GM23338 (cell line): ENCODE measurements around the gene TUBB2A. TPM values are rescaled to one million over a fixed set of nuclear protein-coding genes. Genes with fewer than 3 reads are reported as not detected.

Source experiments
- ATAC-seq: fragments of 200-7000 bp; cut with Tn5 transposase; 3 replicates; pipeline ENCODE4 v1.9.1; 2020
- DNase-seq: peaks from one replicate; pipeline ENCODE4 v3.0.0-alpha.2; 2015; ENCODE audit warnings: low spot score
- H2AFZ ChIP-seq: fragments of 200-600 bp; sonication (generic); 2 replicates; pipeline ENCODE4 v1.8.0; 2016; ENCODE audit warnings: antibody characterized with exemption, mild to moderate bottlenecking, moderate library complexity
- H3F3A ChIP-seq: fragments of 200-600 bp; sonication (generic); replicated peaks from 2 replicates; pipeline ENCODE4 v1.8.0; 2017; ENCODE audit warnings: antibody characterized with exemption, mixed run types, low read depth
- H3K27ac ChIP-seq: fragments of 200-600 bp; sonication (generic); 2 replicates; pipeline ENCODE4 v1.6.1; 2016; ENCODE audit warnings: low read depth
- H3K27me3 ChIP-seq: fragments of 200-600 bp; sonication (generic); 2 replicates; pipeline ENCODE4 v1.8.0; 2016; ENCODE audit warnings: mild to moderate bottlenecking, mixed run types, moderate library complexity; ENCODE audit not compliant: insufficient read depth
- H3K36me3 ChIP-seq: fragments of 200-600 bp; sonication (generic); 2 replicates; pipeline ENCODE4 v1.8.0; 2016; ENCODE audit warnings: mild to moderate bottlenecking; ENCODE audit not compliant: insufficient read depth
- H3K4me1 ChIP-seq: fragments of 200-600 bp; sonication (generic); 2 replicates; pipeline ENCODE4 v1.8.0; 2016; ENCODE audit warnings: mild to moderate bottlenecking, moderate library complexity; ENCODE audit not compliant: insufficient read depth
- H3K4me2 ChIP-seq: fragments of 200-600 bp; sonication (generic); 2 replicates; pipeline ENCODE4 v1.7.1; 2017; ENCODE audit warnings: mixed run types
- H3K4me3 ChIP-seq: fragments of 200-600 bp; sonication (generic); 2 replicates; pipeline ENCODE4 v1.6.1; 2016; ENCODE audit warnings: mixed run types
- H3K79me2 ChIP-seq: fragments of 200-600 bp; sonication (generic); replicated peaks from 2 replicates; pipeline ENCODE4 v1.8.0; 2017; ENCODE audit warnings: mild to moderate bottlenecking; ENCODE audit not compliant: insufficient read depth
- H3K9me2 ChIP-seq: fragments of 200-600 bp; sonication (generic); 2 replicates; pipeline ENCODE4 v1.8.0; 2017; ENCODE audit not compliant: insufficient read depth
- H4K20me1 ChIP-seq: fragments of 200-600 bp; sonication (generic); replicated peaks from 2 replicates; pipeline ENCODE4 v1.8.0; 2017; ENCODE audit warnings: mild to moderate bottlenecking; ENCODE audit not compliant: insufficient read depth
- H3K27ac Mint-ChIP-seq: 2 replicates; pipeline ENCODE4 v1.8.0; 2020; ENCODE audit warnings: inconsistent platforms, mild to moderate bottlenecking, moderate library complexity, mixed read lengths
- H3K27me3 Mint-ChIP-seq: 3 replicates; pipeline ENCODE4 v1.8.0; 2022; ENCODE audit warnings: low read depth, mild to moderate bottlenecking, moderate library complexity, mixed read lengths, inconsistent platforms; ENCODE audit not compliant: insufficient read depth, poor library complexity
- H3K36me3 Mint-ChIP-seq: 3 replicates; pipeline ENCODE4 v1.8.0; 2021; ENCODE audit warnings: low read depth, mild to moderate bottlenecking, inconsistent platforms, moderate library complexity, mixed read lengths
- H3K4me1 Mint-ChIP-seq: 3 replicates; pipeline ENCODE4 v1.8.0; 2020; ENCODE audit warnings: mild to moderate bottlenecking, inconsistent platforms, mixed read lengths
- H3K4me3 Mint-ChIP-seq: 3 replicates; pipeline ENCODE4 v1.8.0; 2021; ENCODE audit warnings: moderate library complexity, mild to moderate bottlenecking, inconsistent platforms, mixed read lengths
- H3K9me3 Mint-ChIP-seq: 3 replicates; pipeline ENCODE4 v1.8.0; 2020; ENCODE audit warnings: moderate library complexity, mild to moderate bottlenecking, inconsistent platforms, mixed read lengths
- CREB1 ChIP-seq: fragments of 250-450 bp; sonication (Bioruptor Pico); IDR thresholded peaks from 2 replicates; pipeline ENCODE4 v1.5.0; 2020; ENCODE audit warnings: low read depth, mild to moderate bottlenecking, moderate library complexity
- ETS1 ChIP-seq: IDR thresholded peaks from 2 replicates; pipeline ENCODE4 v1.6.1; 2016; ENCODE audit warnings: antibody characterized with exemption
- EZH2 ChIP-seq: fragments of 200-600 bp; sonication (generic); IDR thresholded peaks from one replicate; pipeline ENCODE4 v1.8.0; 2017; ENCODE audit warnings: antibody characterized with exemption, mild to moderate bottlenecking, low read depth; ENCODE audit not compliant: unreplicated experiment
- EZH2phosphoT487 ChIP-seq: fragments of 200-600 bp; sonication (generic); IDR thresholded peaks from one replicate; pipeline ENCODE4 v1.8.1; 2018; ENCODE audit warnings: antibody characterized with exemption; ENCODE audit not compliant: unreplicated experiment
- JUNB ChIP-seq: IDR thresholded peaks from one replicate; pipeline ENCODE4 v1.6.1; 2016; ENCODE audit warnings: antibody characterized with exemption; ENCODE audit not compliant: unreplicated experiment
- POLR2AphosphoS5 ChIP-seq: IDR thresholded peaks from 2 replicates; pipeline ENCODE4 v1.6.1; 2016; ENCODE audit warnings: antibody characterized with exemption, low read depth
- REST ChIP-seq: IDR thresholded peaks from one replicate; pipeline ENCODE4 v1.6.1; 2018; ENCODE audit warnings: antibody characterized with exemption; ENCODE audit not compliant: unreplicated experiment
- STAT1 ChIP-seq: IDR thresholded peaks from one replicate; pipeline ENCODE4 v1.6.1; 2016; ENCODE audit warnings: antibody characterized with exemption; ENCODE audit not compliant: unreplicated experiment
- ZNF114 ChIP-seq: fragments of 250-450 bp; sonication (Bioruptor Pico); IDR thresholded peaks from 2 replicates; pipeline ENCODE4 v1.5.0; 2020; ENCODE audit warnings: mild to moderate bottlenecking, moderate library complexity
- ZNF462 ChIP-seq: fragments of 250-450 bp; sonication (Bioruptor Pico); IDR thresholded peaks from 2 replicates; pipeline ENCODE4 v1.5.0; 2020; ENCODE audit warnings: mild to moderate bottlenecking, moderate library complexity
- polyA plus RNA-seq: library from polyadenylated mRNA; unstranded; fragments of >200 nt; fragmentation: Nextera tagmentation; extraction: Ambion mirVana; gene quantifications from 2 replicates; pipeline ENCODE4 v1.2.1, GENCODE V29; 2016
- total RNA-seq: library from RNA; depleted of rRNA; stranded (reverse); fragments of >200 nt; shearing (Covaris generic); gene quantifications from 2 replicates; pipeline ENCODE4 v1.2.3, GENCODE V29; 2014

TUBB2A gene
- total and polyA plus RNA-seq, 2 experiments from 2014 or later, result 305 to 376 TPM

DNA sequence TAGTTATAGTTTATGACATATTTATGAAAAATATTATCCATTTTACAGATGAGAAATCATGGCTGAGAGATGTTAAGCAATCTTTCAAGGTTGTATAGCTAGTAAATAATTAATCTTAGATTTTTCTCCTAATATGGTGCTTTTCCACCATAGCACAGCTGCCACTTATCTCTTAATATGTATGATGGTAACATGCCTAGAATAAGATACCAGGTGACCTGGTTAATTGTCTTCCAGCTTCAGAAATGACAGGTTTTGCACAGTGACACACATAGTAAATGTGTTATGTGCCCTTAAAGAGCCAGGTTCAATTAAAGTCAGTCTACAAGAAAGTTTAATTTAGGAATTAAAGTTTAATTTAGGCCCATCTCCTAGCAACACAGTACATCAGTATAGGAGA is 14.8 kb downstream of the TUBB2A start:
- Histone ChIP-seq H3K4me3 (no peak overlapping the region), H3K36me3 (peaks cover 17% of the 10 kb centered on the region), H3K9me2 (no peaks in the 10 kb centered on the region), H3K4me1 (peaks cover 15% of the 10 kb centered on the region), H2AFZ (no peak overlapping the region), H3K27ac (peak overlapping the region; percentile 8; the same call in 1 of the 2 replicates), H3F3A (peaks cover 18% of the 10 kb centered on the region; the same call in 1 of the 2 replicates), H3K27me3 (no peaks in the 10 kb centered on the region), H3K4me2 (no peak overlapping the region), H4K20me1 (no peaks in the 10 kb centered on the region), H3K79me2 (no peaks in the 10 kb centered on the region; the same call in 1 of the 2 replicates)
- H3K4me1 Mint-ChIP-seq, result peaks cover 20% of the 10 kb centered on the region
- H3K36me3 Mint-ChIP-seq, result peaks cover 76% of the 10 kb centered on the region
- DNase-seq (no peak), ATAC-seq (no peak)
- H3K27me3 Mint-ChIP-seq, result peaks cover 14% of the 10 kb centered on the region
- TF ChIP-seq EZH2phosphoT487, result no peak
- TF ChIP-seq ZNF462, result no peak
- no peak for TF ChIP-seq CREB1 (CRISPR knock-in tag)
- TF ChIP-seq STAT1, result no peak
- TF ChIP-seq POLR2AphosphoS5, result no peak
- TF ChIP-seq JUNB, result no peak
- no peak for TF ChIP-seq EZH2
- TF ChIP-seq ETS1, result no peak
- no peak for TF ChIP-seq ZNF114 (CRISPR knock-in tag)
- TF ChIP-seq REST, result no peak
- no peak overlapping the region for H3K4me3 Mint-ChIP-seq
- peaks cover 8% of the 10 kb centered on the region for H3K9me3 Mint-ChIP-seq
- no peak overlapping the region for H3K27ac Mint-ChIP-seq
